Glutamatergic neuron (in vitro differentiated cells): Measurements from ENCODE around the gene CFAP52. TPM values are rescaled to one million over a fixed set of nuclear protein-coding genes. Genes with fewer than 3 reads are reported as not detected.

Experiments
- DNase-seq: peaks from one replicate; pipeline ENCODE4 v3.0.0; 2022
- H3K27ac Mint-ChIP-seq: one replicate; pipeline ENCODE4 v1.8.0; 2020; ENCODE audit warnings: mild to moderate bottlenecking, mixed read lengths, inconsistent platforms; ENCODE audit not compliant: unreplicated experiment
- H3K27me3 Mint-ChIP-seq: one replicate; pipeline ENCODE4 v1.8.0; 2020; ENCODE audit warnings: mild to moderate bottlenecking, moderate library complexity, mixed read lengths, inconsistent platforms; ENCODE audit not compliant: unreplicated experiment
- H3K36me3 Mint-ChIP-seq: one replicate; pipeline ENCODE4 v1.8.0; 2020; ENCODE audit warnings: mild to moderate bottlenecking, mixed read lengths, inconsistent platforms; ENCODE audit not compliant: unreplicated experiment
- H3K4me1 Mint-ChIP-seq: one replicate; pipeline ENCODE4 v1.8.0; 2020; ENCODE audit warnings: mild to moderate bottlenecking, low read depth, mixed read lengths, inconsistent platforms; ENCODE audit not compliant: unreplicated experiment
- H3K4me3 Mint-ChIP-seq: one replicate; pipeline ENCODE4 v1.8.0; 2020; ENCODE audit warnings: mild to moderate bottlenecking, mixed read lengths, inconsistent platforms; ENCODE audit not compliant: unreplicated experiment
- H3K9me3 Mint-ChIP-seq: one replicate; pipeline ENCODE4 v1.8.0; 2020; ENCODE audit warnings: mild to moderate bottlenecking, moderate library complexity, mixed read lengths, inconsistent platforms; ENCODE audit not compliant: unreplicated experiment
- total RNA-seq: library from RNA; stranded (reverse); fragmentation: NEBNext Ultra II Directional; extraction: Animal tissue kit (Norgen Biotek cat#: 25700); gene quantifications from one replicate; pipeline ENCODE4 v1.2.1, GENCODE V29; 2021; ENCODE audit not compliant: unreplicated experiment
- TF ChIP-seq, protein P1 (sequence below): fragments of 200-600 bp; sonication (generic); IDR thresholded peaks from one replicate; pipeline ENCODE4 v1.5.0; 2021; ENCODE audit not compliant: partially characterized antibody, unreplicated experiment

The CFAP52 gene
- total RNA-seq, 1 donor from 2014 or later = not detected

GRCh38 chr17:9669551-9670008 is 93.1 kb downstream of the CFAP52 start:
- Mint-ChIP-seq H3K27me3 (peaks cover 5% of the 10 kb centered on the region), H3K36me3 (peaks cover 12% of the 10 kb centered on the region), H3K27ac (no peak overlapping the region), H3K9me3 (peaks cover 2% of the 10 kb centered on the region), H3K4me1 (peaks cover 12% of the 10 kb centered on the region), H3K4me3 (no peak overlapping the region)
- TF ChIP-seq, protein P1, sequence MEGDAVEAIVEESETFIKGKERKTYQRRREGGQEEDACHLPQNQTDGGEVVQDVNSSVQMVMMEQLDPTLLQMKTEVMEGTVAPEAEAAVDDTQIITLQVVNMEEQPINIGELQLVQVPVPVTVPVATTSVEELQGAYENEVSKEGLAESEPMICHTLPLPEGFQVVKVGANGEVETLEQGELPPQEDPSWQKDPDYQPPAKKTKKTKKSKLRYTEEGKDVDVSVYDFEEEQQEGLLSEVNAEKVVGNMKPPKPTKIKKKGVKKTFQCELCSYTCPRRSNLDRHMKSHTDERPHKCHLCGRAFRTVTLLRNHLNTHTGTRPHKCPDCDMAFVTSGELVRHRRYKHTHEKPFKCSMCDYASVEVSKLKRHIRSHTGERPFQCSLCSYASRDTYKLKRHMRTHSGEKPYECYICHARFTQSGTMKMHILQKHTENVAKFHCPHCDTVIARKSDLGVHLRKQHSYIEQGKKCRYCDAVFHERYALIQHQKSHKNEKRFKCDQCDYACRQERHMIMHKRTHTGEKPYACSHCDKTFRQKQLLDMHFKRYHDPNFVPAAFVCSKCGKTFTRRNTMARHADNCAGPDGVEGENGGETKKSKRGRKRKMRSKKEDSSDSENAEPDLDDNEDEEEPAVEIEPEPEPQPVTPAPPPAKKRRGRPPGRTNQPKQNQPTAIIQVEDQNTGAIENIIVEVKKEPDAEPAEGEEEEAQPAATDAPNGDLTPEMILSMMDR = no peak
- no peak for DNase-seq

GRCh38 chr17:9670596-9670995 is 94.2 kb downstream of the CFAP52 start:
- peak; percentile 39 for DNase-seq
- Mint-ChIP-seq H3K9me3 (no peaks in the 10 kb centered on the region), H3K4me3 (no peak overlapping the region), H3K27ac (no peak overlapping the region), H3K27me3 (peaks cover 3% of the 10 kb centered on the region), H3K36me3 (peaks cover 4% of the 10 kb centered on the region), H3K4me1 (peaks cover 12% of the 10 kb centered on the region)
- TF ChIP-seq, protein P1 = no peak

DNA sequence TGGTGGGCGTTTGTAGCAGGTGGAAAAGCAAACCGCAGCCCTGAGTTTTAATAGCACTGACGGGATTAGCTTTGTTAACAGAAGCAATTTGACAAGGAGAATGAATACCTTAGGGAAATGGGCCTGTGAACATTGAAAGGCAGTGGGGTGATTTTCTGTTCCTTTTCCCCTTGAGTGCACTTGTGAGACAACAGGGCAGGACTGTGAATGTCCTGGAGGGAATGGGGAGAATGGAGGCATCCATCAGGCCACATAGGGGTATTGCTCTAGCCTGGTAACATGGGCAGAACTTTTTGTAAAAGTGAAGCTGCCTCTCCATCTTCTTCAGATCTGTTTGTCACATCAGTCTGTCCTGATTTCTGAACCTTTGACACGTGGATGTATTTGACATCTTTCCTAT is 95.1 kb downstream of the CFAP52 start:
- DNase-seq = no peak
- TF ChIP-seq, protein P1 = no peak
- H3K27me3 Mint-ChIP-seq = no peaks in the 10 kb centered on the region
- H3K36me3 Mint-ChIP-seq = no peaks in the 10 kb centered on the region
- peaks cover 12% of the 10 kb centered on the region for H3K4me1 Mint-ChIP-seq
- no peak overlapping the region for H3K27ac Mint-ChIP-seq
- no peak overlapping the region for H3K4me3 Mint-ChIP-seq
- H3K9me3 Mint-ChIP-seq = no peaks in the 10 kb centered on the region

- Mint-ChIP-seq H3K4me1 (peaks cover 12% of the 10 kb centered on the region), H3K27me3 (no peaks in the 10 kb centered on the region), H3K4me3 (no peak overlapping the region), H3K9me3 (no peaks in the 10 kb centered on the region), H3K27ac (no peak overlapping the region), H3K36me3 (no peaks in the 10 kb centered on the region)
- TF ChIP-seq, protein P1 = no peak
- DNase-seq = no peak
Measured at GRCh38 chr17:9672266-9672665, 95.8 kb downstream of the CFAP52 start.

DNA sequence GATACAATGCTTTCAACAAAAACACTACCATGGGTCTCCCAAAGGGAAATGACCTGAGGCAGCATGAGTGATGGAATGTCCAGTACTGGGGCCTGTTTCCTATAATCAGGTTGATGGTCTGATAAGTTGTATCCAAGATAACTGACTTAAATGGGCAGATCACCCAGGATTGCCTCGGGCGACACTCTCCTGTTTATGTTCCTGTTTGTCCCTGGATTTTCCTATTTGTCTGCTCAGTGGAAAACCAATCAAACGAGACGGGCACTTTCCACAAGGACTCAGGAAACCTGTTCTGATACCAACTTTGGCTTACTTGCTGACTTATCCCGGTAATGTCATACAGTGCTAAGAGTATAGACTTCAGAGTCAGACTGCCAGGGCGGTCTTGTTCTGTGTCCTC is 96.2 kb downstream of the CFAP52 start:
- Mint-ChIP-seq H3K27me3 (no peaks in the 10 kb centered on the region), H3K4me1 (peaks cover 13% of the 10 kb centered on the region), H3K36me3 (no peaks in the 10 kb centered on the region), H3K27ac (no peak overlapping the region), H3K9me3 (no peaks in the 10 kb centered on the region), H3K4me3 (no peak overlapping the region)
- TF ChIP-seq, protein P1 = no peak
- no peak for DNase-seq
